GM19463 (cell line): Measurements from ENCODE around the gene B4GALT1.

Experiments
- ATAC-seq: cut with Tn5 transposase; IDR thresholded peaks from one replicate; pipeline ENCODE4 v1.9.1; 2021; ENCODE audit warnings: mild to moderate bottlenecking, moderate library complexity; ENCODE audit not compliant: unreplicated experiment

The B4GALT1 gene

GRCh38 chr9:33142535-33142934 is 24.6 kb downstream of the B4GALT1 start:
- ATAC-seq = no peak

GRCh38 chr9:33140401-33141360 is 26.5 kb downstream of the B4GALT1 start:
- peak; percentile 30 for ATAC-seq

- no peak for ATAC-seq
Measured at GRCh38 chr9:33139421-33140228, 27.5 kb downstream of the B4GALT1 start.

GRCh38 chr9:33138768-33139167 is 28.4 kb downstream of the B4GALT1 start:
- no peak for ATAC-seq

- no peak for ATAC-seq
Measured at GRCh38 chr9:33137781-33138264, 29.3 kb downstream of the B4GALT1 start.

GRCh38 chr9:33136721-33137670 is 30.1 kb downstream of the B4GALT1 start:
- peak; percentile 43 for ATAC-seq

- no peak for ATAC-seq
Measured at GRCh38 chr9:33135470-33135958, 31.6 kb downstream of the B4GALT1 start.

GRCh38 chr9:33135031-33135461 is 32.1 kb downstream of the B4GALT1 start:
- no peak for ATAC-seq

- ATAC-seq = no peak
Measured at GRCh38 chr9:33133186-33133585, 34.0 kb downstream of the B4GALT1 start.

- no peak for ATAC-seq
Measured at GRCh38 chr9:33131790-33132772, 35.1 kb downstream of the B4GALT1 start.

- no peak for ATAC-seq
Measured at GRCh38 chr9:33130961-33131789, 36.0 kb downstream of the B4GALT1 start.

- ATAC-seq = peak; percentile 62
Measured at GRCh38 chr9:33129886-33130881, 37.0 kb downstream of the B4GALT1 start.

- ATAC-seq = no peak
Measured at GRCh38 chr9:33129251-33129885, 37.8 kb downstream of the B4GALT1 start.

- no peak for ATAC-seq
Measured at GRCh38 chr9:33128570-33128969, 38.6 kb downstream of the B4GALT1 start.

GRCh38 chr9:33127881-33128280 is 39.3 kb downstream of the B4GALT1 start:
- ATAC-seq = no peak
